Mesodermal cell (in vitro differentiated cells): Measurements from ENCODE around the gene CDK4. TPM values are rescaled to one million over a fixed set of nuclear protein-coding genes. Genes with fewer than 3 reads are reported as not detected.

ENCODE experiments used
- H3K27ac ChIP-seq: 2 replicates; pipeline ENCODE4 v1.7.0; 2013; ENCODE audit warnings: mild to moderate bottlenecking, low read depth, low read length, moderate library complexity; ENCODE audit not compliant: severe bottlenecking
- H3K36me3 ChIP-seq: 2 replicates; pipeline ENCODE4 v1.7.1; 2013; ENCODE audit warnings: mild to moderate bottlenecking, low read length, moderate library complexity; ENCODE audit not compliant: control insufficient read depth, insufficient read depth
- H3K4me1 ChIP-seq: one replicate; pipeline ENCODE4 v1.7.1; 2013; ENCODE audit warnings: mild to moderate bottlenecking, low read length; ENCODE audit not compliant: insufficient read depth, control insufficient read depth, poor library complexity, severe bottlenecking
- H3K4me3 ChIP-seq: 2 replicates; pipeline ENCODE4 v1.7.0; 2013; ENCODE audit warnings: low read length, control low read depth, mild to moderate bottlenecking; ENCODE audit not compliant: insufficient read depth, poor library complexity, severe bottlenecking; ENCODE audit errors: extremely low read depth
- H3K9me3 ChIP-seq: 2 replicates; pipeline ENCODE4 v1.7.1; 2013; ENCODE audit warnings: mild to moderate bottlenecking, low read length, moderate library complexity; ENCODE audit not compliant: control insufficient read depth
- WGBS, 2 experiments: methylation state at CpG; one replicate each; pipeline ENCODE4 v1.1.5; 2013; ENCODE audit warnings: missing lambda C conversion rate in 2 of 2; ENCODE audit not compliant: insufficient coverage in 2 of 2; 5-methylcytosine and 5-hydroxymethylcytosine counted together
- polyA plus RNA-seq, 2 experiments: library from polyadenylated mRNA; stranded (reverse); fragments of 50-300 nt; gene quantifications; one replicate each; pipeline ENCODE4 v1.2.3, GENCODE V29; 2013

Gene CDK4
- polyA plus RNA-seq (2013, experiment 1 of 2), result 152 TPM
- 122 TPM for polyA plus RNA-seq (2013, experiment 2 of 2)

- H3K27ac ChIP-seq, result peak within 1 kb of the TSS; percentile 92
- H3K4me3 ChIP-seq, result peak within 1 kb of the TSS; percentile 85
These were observed at the start of gene CDK4 for GRCh38 chr12:57751788-57752667. Gene CDK4, minus strand, starts transcription at chr12:57752310. Its CDS starts 593 bp downstream, at chr12:57751717.

DNA sequence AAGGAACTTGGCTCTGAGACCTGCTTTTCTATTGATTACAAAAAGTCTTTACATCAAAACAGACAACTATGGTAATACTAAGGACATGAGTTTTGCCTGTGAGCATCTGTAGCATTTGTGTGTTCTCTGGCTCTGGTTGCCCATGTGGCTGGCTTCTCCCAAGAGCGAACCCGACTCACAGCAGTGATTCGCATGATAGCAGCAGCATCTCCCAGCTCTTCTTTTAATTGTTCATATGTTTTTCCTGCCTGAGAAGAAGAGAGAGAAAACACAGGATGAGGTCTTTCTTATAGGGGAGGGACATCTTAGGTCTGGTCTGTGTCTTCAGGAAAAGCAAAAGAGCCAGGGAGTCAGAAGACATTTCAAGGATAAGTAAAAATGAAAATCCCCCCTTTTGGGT is 48.9 kb upstream of the CDK4 start:
- H3K36me3 ChIP-seq, result peaks cover 62% of the 10 kb centered on the region
- no peak overlapping the region for H3K4me3 ChIP-seq
- WGBS, 2 experiments, result 100% methylated on average over 2 of the region's 3 CpGs

More at GRCh38 chr12:57751788-57752667, at the start of gene CDK4:
- Histone ChIP-seq H3K36me3 (peaks cover 42% of the 10 kb centered on the region), H3K4me1 (peaks cover 8% of the 10 kb centered on the region), H3K9me3 (no peaks in the 10 kb centered on the region)
- WGBS, 2 experiments, result 0 to 1% methylated on average over 38 to 41 of the region's 58 CpGs

GRCh38 chr12:57797933-57798332 is 45.8 kb upstream of the CDK4 start:
- no peak overlapping the region for H3K27ac ChIP-seq
- H3K9me3 ChIP-seq, result no peaks in the 10 kb centered on the region
- no peak overlapping the region for H3K4me3 ChIP-seq
- H3K36me3 ChIP-seq, result peaks cover 78% of the 10 kb centered on the region
- WGBS, 2 experiments, result 100% methylated on average over 1 of the region's 1 CpG
- no peaks in the 10 kb centered on the region for H3K4me1 ChIP-seq

More for the DNA sequence above, 48.9 kb upstream of the CDK4 start:
- H3K9me3 ChIP-seq, result no peaks in the 10 kb centered on the region
- no peaks in the 10 kb centered on the region for H3K4me1 ChIP-seq
- H3K27ac ChIP-seq, result no peak overlapping the region

- no CpG with 5 or more reads among the region's 1 CpG for WGBS, 2 experiments
- H3K9me3 ChIP-seq, result no peaks in the 10 kb centered on the region
These were observed 44.9 kb upstream of the CDK4 start for GRCh38 chr12:57796996-57797395.

DNA sequence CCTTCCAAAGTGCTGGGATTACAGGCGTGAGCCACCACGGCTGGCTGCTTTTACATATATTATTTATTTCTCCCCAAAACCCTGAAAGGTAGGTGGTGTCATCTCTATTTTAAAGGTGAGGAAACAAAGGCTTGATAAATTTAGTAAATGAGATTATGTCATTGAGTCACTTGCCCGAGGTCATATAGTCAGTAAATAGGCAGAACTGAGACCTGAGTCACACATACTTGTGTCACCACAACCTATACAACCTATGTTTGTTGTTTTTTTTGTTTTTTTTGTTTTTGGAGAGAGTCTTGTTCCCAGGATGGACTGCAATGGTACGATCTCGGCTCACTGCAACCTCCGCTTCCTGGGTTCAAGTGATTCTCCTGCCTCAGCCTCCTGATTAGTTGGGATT is 43.2 kb upstream of the CDK4 start:
- Histone ChIP-seq H3K36me3 (peaks cover 85% of the 10 kb centered on the region), H3K27ac (no peak overlapping the region), H3K4me1 (no peaks in the 10 kb centered on the region), H3K4me3 (no peak overlapping the region), H3K9me3 (no peaks in the 10 kb centered on the region)
- WGBS, 2 experiments, result 97% methylated on average over 3 of the region's 6 CpGs

More at GRCh38 chr12:57796996-57797395, 44.9 kb upstream of the CDK4 start:
- H3K4me1 ChIP-seq, result no peaks in the 10 kb centered on the region
- peaks cover 78% of the 10 kb centered on the region for H3K36me3 ChIP-seq
- no peak overlapping the region for H3K4me3 ChIP-seq
- no peak overlapping the region for H3K27ac ChIP-seq

- Histone ChIP-seq H3K9me3 (no peaks in the 10 kb centered on the region), H3K4me3 (no peak overlapping the region), H3K36me3 (peaks cover 84% of the 10 kb centered on the region), H3K4me1 (no peaks in the 10 kb centered on the region), H3K27ac (no peak overlapping the region)
- WGBS, 2 experiments, result 64 to 82% methylated on average over 1 of the region's 1 CpG
These were observed 41.8 kb upstream of the CDK4 start for GRCh38 chr12:57793920-57794319.

DNA sequence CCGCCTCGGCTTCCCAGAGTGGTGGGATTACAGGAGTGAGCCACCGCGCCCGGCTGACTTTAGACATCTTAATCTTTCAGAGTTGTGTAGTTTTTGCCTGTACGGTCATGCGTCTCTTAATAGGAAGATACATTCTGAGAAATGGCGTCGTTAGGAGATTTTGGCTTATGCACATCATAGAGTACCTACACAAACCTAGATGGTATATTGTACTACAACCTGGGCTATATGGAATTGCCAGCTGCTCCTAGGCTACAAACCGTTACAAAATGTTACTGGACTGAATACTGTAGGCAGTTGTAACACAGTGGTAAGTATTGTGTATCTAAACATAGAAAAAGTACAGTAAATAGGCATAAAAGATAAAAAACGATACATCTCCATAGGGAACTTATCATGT is 31.8 kb upstream of the CDK4 start:
- Histone ChIP-seq H3K9me3 (no peaks in the 10 kb centered on the region), H3K36me3 (peaks cover 56% of the 10 kb centered on the region), H3K4me3 (peak overlapping the region; percentile 99), H3K4me1 (peaks cover 6% of the 10 kb centered on the region), H3K27ac (no peak overlapping the region)
- WGBS, 2 experiments, result 97 to 100% methylated on average over 5 to 8 of the region's 11 CpGs

DNA sequence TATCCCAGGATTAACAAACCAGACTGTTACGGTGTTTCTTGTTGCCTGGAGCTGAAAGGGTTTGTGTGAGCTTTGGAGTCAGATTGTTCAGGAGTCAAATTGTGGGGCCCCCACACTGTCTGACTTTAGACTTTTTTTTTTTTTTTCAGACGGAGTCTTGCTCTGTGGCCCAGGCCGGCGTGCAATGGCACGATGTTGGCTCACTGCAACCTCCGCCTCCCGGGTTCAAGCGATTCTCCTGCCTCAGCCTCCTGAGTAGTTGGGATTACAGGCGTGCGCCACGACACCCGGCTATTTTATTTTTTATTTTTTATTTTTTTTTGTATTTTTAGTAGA is 31.3 kb upstream of the CDK4 start:
- H3K36me3 ChIP-seq, result peaks cover 52% of the 10 kb centered on the region
- peaks cover 6% of the 10 kb centered on the region for H3K4me1 ChIP-seq
- H3K27ac ChIP-seq, result no peak overlapping the region
- 90 to 97% methylated on average over 6 to 8 of the region's 12 CpGs for WGBS, 2 experiments
- no peaks in the 10 kb centered on the region for H3K9me3 ChIP-seq
- peak overlapping the region; percentile 99 for H3K4me3 ChIP-seq

- Histone ChIP-seq H3K9me3 (no peaks in the 10 kb centered on the region), H3K27ac (peak within 1 kb of the TSS; percentile 23), H3K4me3 (peak within 1 kb of the TSS; percentile 99), H3K36me3 (peaks cover 47% of the 10 kb centered on the region), H3K4me1 (peaks cover 6% of the 10 kb centered on the region)
- 1% methylated on average over 42 to 43 of the region's 45 CpGs for WGBS, 2 experiments
These were observed 30.7 kb upstream of the CDK4 start, which contains the start of gene TSFM for GRCh38 chr12:57782608-57783465. Gene TSFM, plus strand, starts transcription at chr12:57782787. Its CDS starts 15 bp downstream, at chr12:57782802.

GRCh38 chr12:57782243-57782607 is 30.1 kb upstream of the CDK4 start:
- Histone ChIP-seq H3K4me1 (peaks cover 6% of the 10 kb centered on the region), H3K9me3 (no peaks in the 10 kb centered on the region), H3K4me3 (peak overlapping the region; percentile 99), H3K36me3 (peaks cover 40% of the 10 kb centered on the region), H3K27ac (no peak overlapping the region)
- WGBS, 2 experiments, result 14% methylated on average over 2 of the region's 4 CpGs; no CpG with 5 or more reads in 1 of the 2 experiments
